Urothelium cell line (cell line): ENCODE results near the gene ELK4.
A peak's percentile ranks its signal among the peaks of the same experiment; 100 is the strongest.

ENCODE experiments used
- DNase-seq: peaks from one replicate; pipeline ENCODE4 v3.0.0; 2011; ENCODE audit warnings: low spot score, mixed read lengths
- FAIRE-seq: peaks from 2 replicates; lab custom pipeline; 2011; peaks lifted over from hg19 to GRCh38; lab: Jason Lieb, UNC

The ELK4 gene

DNA sequence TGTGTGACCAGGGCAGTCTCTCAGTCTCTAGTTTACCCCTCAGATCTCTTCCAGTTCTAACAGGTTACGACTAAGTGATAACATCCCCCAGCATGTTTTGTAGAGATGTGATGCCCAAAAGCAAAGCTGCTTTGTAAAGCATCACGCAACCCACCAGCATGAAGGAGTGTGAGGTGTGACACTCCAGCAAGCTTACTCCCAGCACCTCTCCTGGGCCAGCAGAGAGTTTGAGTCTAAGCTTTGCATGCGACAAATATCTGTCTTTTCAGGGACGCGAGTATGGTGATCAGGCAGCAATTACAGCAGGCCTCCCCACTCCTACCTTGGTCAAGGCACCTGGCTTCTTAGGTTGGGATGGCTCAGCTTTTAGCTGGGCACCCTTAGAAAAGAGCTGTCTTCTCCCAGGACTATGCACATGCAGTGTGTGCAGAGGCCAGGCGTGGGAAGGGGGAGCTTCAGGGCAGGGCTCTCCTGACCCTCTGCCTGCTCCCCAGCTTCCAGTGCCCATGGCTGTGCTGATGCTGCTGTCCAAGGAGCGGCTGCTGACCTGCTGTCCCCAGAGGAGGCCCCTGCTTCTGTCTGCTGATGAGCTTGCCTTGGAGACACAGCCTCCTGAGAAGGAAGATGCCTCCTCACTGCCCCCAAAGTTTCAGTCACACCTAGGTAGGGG lies 48.2 kb downstream of the ELK4 start:
- FAIRE-seq (no peak), DNase-seq (no peak)

DNA sequence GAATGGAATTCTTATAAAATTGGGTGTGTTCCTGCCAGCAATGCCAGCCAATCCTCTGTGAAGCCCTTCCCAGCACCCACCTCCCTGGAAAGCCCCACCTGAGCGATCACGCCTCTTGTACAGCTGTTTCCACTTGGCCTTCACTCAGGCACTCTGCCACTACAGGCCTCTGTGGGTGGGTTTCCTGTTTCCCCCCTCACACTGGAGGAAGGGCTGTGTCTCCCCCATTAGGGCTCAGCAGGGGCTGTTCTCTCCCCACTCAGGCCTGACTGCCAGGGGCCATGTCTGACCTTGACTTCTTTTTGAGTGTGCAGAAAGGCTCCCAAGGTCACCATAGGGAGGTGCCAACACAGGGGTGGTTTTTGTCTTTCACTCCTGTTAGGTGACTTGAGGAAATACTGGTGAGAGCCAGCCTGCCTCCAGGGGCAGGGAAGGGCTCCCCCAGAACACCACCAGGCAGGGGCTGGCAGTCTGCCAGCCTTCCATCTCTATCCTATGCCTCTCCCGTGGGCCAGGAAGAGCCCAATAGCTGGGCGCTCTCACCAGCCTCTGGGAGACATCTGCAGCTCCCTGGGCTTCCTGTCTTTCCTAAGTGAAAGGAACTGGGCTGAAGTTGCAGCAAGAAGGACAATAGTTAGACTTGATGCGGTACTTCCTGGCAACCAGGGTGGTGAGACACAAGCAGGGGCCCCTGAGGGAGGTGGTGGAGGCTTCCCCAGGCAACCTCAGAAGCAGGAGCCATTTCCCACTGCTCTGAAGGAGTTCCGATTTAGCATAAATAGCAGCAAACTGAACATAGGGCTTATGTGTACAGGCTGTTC lies 49.1 kb downstream of the ELK4 start:
- DNase-seq (no peak), FAIRE-seq (no peak)

DNA sequence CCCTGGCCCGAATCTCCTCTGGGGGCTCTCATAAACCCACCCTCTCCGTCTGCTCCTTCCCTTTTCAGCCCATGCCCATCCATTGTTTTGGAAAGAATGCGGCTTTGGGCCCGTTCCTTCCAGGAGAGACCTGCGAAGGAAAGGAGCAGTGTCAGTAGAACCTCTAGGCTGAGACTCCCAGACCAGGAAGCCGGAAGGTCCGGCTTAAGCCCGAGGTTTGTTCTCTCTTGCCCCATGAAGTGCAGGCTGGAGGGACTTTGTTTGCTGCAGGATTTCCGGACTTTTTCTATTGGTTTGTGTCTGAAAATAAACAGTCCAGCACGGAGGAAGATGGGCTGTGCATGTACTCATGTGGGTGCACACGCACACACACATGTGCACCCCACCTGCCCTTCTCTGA lies 49.8 kb downstream of the ELK4 start:
- no peak for DNase-seq
- FAIRE-seq = no peak

DNA sequence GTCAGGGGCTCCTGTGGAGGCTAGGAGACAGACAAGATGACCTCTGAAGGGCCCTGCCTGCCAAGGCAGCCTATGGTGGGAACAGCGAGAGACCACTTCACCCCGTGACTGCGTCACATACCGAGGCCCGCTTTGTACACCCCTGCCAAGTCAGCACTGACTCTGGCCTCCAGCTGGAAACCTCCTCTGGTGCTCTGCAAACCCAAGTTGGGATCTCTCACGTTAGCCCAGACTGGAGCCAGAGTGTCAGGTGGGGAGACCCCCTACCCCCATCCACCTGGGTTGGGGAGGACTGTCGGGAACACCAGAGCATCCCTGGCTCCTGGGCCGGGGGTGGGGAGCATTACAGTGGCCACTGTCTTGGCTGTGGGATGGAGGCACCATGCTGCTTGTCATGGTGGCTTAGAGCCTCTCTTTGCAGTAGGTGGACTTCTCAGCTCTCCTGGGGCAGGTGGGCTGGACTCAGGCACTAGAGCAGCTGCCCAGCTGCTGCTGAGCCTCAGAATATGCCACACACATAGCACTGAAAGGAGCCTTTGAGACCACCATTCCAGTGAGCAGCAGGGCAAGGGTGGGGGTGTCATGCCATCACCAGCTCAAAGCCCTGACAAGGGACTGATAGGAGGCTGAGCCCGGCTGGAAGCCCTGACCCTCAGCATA lies 50.4 kb downstream of the ELK4 start:
- no peak for FAIRE-seq
- DNase-seq = no peak

DNA sequence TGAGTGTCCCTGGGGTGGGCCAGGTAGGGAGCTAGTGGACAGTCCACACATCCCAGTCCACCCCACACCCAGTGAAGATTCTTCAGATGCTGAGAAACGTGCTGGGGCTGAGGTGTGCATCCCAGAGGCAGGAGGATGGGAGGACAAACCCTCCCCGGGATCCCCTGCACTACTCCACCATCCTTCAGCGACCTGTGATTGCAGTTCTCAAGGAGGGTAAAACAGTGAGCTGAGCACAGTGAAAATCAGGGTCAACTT lies 51.0 kb downstream of the ELK4 start:
- DNase-seq (no peak), FAIRE-seq (no peak)

DNA sequence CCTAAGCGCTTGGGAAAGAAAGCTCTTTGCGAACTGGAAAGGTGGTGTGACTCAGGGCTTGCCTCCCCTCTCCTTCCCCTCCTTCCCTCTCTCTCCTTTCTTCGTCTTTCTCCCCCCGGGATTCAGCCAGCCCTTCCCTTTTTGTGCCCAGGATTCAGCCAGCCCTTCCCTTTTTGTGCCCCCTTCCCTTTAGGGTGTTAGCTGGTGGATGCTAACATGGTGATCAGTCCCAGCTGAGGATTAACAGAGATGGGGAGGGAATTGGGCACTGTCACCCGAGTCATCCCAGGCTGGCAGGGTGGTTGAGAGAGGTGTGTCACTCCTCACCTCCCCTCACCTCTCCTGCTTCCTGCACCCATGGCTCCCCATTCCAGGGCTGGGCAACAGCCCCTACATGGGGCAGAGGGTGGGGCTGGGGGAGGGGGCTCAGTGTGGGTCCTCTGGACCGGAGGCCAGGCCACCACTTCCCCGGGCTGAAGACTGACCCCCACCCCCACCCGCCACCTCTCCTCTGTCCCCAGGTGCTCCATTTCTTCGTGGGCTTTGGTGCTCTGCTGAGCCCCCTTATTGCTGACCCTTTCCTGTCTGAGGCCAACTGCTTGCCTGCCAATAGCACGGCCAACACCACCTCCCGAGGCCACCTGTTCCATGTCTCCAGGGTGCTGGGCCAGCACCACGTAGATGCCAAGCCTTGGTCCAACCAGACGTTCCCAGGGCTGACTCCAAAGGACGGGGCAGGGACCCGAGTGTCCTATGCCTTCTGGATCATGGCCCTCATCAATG lies 51.5 kb downstream of the ELK4 start:
- no peak for FAIRE-seq

DNA sequence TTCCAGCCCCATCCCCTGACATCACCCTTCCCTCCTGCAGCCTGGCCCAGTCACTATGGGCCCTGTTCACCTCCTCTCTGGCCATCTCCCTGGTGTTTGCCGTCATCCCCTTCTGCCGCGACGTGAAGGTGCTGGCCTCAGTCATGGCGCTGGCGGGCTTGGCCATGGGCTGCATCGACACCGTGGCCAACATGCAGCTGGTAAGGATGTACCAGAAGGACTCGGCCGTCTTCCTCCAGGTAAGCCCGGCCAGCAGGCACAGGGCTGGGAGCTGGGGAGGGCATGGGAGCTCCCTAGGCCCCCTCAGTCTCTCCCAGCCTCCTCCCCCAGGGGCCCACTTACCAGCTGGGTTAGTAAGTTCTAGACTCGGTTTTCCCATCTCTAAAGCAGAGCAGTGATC lies 52.1 kb downstream of the ELK4 start:
- no peak for FAIRE-seq
- no peak for DNase-seq

More for the DNA sequence above, 51.5 kb downstream of the ELK4 start:
- DNase-seq = no peak

DNA sequence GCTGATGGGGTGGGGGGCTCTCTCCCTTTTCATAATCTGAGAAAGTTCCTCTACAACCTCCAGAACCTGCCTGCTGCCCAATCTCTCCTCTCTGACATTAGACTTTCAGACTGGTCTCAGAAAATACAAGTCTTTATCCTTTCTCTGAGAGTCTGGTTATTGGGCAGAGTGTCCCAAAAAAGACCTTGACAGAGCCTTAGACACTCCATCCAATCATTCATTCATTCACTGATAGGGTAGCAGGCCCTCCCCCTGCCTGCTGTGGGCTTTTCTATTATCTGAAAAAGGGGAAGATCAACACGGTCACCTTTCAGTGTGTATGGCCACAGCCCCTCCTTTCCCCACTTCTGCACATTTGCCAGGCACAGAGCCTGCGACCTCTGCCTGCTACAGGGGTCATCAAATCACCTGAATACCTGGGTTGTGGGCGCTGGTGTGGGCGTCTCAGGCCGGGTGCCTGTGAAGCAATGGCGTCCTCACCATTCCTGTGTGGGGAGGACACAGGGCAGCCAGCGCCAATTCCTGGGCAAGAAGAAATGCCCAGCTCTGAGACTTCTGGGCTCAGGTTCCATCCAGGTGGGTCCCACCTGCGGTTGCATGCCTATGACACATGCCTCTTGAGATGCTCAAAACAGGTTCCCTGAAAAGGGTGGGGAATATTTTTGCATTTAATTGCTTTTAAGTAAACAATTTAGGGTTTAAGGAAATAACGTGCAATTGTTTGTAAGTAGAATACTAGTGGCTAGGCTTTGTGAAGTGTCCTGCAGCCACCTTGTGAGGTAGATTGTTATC lies 52.8 kb downstream of the ELK4 start:
- DNase-seq (no peak), FAIRE-seq (no peak)

DNA sequence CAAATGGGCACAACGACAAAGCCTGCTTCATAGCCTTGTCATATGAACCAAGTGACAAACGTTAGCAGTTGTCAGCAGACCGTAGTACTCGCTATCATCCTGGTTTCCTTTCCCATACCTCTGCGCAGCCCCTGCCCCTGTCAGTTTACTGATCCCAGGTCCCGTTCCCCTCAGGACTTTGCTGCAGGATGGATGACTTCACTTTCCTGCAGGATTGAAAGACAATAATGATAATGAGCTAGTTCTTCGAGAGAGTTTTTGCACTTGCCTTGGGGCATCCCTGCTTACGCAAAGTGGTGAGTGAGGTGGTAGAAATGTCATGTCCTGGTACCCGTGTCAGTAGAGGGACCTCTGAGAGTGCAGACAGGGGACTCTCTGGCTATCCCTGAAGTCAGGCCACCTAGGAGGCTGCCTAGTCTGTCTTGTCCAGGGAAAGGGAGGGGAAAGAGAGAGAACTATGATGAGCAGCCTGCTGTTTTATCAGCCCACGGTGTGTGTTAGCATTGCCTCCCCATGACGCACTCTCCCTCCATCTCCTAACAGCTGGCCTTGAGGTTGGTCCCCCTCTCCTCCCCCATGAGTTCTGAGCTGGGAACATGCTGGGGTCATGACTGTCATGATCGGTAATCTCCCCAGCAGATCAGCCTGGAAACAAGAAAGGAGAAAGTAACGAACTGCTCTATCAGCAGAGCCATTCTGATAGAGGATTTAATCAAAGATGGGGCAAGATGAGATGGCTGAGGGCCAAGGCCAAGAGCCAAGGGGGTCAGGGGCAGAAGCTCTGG lies 53.7 kb downstream of the ELK4 start:
- no peak for DNase-seq

DNA sequence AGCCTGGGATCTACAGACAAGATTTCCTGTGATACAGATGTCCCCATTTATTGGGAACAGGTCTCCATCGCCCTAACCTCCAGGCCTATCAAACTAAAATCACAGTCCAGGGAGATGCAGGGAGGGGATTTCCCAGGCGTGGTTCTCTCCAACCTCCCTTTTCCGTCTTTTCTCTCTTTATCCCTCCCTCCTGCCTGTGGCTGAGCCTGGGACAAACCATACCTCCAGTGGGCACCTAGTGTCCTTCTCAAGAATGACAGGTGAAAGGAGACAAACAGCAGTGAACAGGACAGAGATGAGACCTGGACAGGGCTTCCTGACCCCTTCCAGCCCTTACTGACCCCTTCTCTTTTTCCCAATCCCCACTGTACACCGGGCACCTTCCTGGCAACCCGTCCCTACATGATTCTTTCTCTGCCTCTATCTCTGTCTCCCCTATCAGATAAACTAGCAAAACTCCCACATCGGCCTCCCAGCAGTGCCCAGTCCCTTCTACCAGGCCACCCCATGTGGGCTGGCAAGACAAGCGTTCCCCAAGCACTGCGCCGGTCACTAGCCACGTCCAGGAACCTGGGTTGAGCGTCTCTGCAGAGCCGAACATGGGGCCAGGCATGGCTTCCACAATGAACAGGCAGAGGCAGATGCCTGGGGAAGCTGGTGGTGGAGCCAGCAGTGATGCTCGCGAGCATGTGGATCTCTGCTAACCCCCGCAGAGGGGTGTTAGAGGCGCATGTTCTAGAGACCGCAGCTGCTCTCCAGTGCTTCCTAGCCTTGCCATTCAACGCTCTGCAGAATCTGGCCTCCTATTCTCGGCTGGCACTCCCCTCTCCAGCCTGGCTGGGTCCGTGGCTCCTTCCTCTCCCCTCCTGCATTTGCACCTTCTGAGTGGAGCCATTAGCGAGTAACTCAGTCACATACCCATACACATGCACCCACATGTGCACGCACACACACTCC lies 54.7 kb downstream of the ELK4 start:
- DNase-seq (no peak), FAIRE-seq (no peak)

More for the DNA sequence above, 53.7 kb downstream of the ELK4 start:
- FAIRE-seq = peak; percentile 23

DNA sequence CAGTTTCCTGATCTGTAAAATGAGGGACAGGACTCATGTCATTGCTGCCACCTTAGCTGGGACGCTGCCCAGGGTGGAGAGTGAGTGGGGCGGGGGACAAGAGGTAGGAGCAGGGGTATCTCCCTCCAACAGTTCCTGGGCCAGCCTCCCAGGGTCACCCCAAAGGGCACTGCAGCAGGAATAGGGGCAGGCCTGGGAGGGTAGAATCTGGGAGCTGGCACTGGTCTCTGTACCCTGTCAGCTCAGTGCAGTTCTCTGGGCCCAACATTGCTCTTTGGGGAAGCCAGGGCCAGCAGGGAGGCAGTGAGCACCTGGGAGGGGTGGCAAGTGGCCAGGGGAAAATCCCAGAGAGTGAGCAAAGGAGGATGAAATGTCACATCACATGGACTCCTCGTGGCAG lies 55.8 kb downstream of the ELK4 start:
- no peak for FAIRE-seq
- no peak for DNase-seq

DNA sequence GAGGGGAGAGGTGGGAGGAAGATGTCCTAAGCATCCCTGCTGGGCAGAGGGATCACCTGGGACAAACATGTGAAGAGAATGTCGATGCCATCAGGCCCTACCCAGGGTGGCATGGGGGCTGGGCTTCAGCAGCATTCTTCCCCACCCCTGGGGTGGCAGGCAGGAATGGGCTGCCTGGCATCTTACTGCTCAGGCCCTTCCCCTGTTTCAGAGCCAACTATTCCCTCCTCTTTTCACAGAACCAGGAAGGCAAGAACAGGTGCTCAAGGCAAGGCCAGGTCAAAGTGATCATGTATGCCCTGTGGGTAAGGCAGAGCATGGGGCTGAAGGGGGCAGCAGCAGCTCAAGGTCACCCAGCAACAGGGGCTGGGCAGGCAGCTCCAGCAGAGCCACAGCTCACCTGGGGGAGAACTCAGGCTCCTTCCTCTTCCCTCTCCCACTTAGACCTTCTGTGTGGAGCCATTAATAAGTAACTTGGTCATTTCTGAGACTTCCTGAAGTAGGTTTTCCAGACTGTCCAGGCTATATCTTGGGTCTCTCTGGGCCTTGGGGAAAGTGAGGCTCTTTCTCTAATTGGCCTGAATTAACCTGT lies 56.4 kb downstream of the ELK4 start:
- no peak for DNase-seq
- FAIRE-seq = no peak

DNA sequence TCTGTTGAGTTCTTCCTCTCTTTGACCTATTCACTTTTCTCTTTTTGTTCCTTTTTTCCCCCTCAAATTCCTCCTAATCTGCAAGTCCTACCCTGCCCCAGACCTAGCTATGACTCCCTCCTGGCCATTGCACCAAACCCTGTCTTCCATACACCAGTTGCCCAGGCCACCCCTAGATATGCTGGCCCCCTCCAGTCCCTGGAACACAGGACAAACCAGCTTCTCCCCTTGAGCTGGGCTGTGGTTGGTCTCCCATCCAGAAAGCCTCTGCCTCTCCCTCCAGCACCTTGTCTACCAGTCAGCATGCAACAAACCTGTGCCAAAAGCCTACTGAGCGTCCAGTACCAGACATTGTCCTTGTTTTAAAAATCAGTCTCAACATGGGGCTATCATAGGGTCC lies 59.4 kb downstream of the ELK4 start:
- FAIRE-seq (no peak), DNase-seq (no peak)

DNA sequence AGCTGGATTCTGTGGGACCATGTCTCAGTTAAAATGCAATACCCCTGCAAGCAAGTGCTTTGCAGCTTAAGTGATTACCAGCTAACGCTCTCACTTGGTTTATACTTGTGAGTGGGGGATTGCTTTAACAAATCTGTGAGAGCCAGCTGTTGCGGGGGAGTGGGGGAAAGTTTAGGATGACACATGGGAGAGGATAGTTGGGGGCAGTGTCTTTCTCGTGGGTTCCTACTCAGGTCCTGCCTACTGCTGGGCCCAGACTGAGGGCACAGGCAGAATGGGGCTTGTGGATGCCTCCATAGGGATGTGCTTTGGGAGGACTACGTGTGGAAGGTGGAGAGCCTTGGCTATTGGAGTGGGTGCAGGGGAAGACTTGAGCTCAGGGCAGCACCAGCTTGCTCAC lies 60.1 kb downstream of the ELK4 start:
- FAIRE-seq (no peak), DNase-seq (no peak)

DNA sequence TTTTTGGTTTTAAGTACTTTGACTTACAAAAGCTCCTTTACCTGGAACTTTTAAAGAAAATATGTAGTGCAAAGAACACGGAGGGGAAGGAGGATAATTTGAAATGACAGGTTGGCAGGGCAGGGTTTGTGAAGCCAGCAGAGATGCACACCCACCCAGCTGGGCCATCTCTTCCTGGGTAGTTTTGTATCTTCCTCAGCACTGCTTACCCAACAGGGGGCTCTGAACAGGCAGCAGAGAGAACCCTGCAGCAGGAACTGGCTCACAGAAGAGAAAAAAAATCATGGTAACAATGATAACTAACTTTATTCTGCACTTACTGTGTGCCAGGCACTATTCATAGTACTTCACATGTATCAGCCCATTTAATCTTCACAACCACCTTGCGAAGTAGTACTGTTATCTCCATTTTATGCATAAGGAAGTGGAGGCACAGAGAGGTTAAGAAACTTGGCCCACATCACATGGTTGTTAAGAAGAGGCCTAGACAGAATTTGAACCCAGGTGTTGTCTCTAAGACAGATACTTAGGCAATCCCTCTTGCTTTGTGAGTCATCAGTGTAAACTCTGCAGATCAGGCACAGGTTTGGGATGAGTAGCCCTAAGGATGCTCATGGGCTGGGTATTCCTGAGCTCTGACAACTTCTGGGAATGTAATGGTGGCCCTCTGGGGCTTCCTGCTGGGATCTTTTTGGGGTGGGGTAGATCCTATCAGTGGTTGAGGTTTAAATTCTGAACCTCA lies 60.8 kb downstream of the ELK4 start:
- FAIRE-seq = no peak
- no peak for DNase-seq

DNA sequence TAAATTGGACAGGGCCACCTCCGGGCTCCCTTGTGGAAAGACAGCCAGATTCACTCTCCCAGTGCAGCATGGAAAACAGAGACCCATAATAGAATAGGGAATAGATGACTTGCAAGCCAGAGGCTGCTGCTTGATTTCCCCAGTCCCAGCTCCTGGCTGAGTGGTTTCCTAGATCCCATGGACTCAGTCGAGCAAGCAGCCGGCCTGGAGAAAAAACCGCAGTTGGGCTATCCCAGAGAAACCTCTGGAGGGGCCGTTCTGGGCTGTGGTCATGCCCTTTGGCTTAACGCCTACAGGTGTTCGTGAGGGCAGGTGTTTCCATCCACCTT lies 61.7 kb downstream of the ELK4 start:
- FAIRE-seq (no peak), DNase-seq (no peak)

DNA sequence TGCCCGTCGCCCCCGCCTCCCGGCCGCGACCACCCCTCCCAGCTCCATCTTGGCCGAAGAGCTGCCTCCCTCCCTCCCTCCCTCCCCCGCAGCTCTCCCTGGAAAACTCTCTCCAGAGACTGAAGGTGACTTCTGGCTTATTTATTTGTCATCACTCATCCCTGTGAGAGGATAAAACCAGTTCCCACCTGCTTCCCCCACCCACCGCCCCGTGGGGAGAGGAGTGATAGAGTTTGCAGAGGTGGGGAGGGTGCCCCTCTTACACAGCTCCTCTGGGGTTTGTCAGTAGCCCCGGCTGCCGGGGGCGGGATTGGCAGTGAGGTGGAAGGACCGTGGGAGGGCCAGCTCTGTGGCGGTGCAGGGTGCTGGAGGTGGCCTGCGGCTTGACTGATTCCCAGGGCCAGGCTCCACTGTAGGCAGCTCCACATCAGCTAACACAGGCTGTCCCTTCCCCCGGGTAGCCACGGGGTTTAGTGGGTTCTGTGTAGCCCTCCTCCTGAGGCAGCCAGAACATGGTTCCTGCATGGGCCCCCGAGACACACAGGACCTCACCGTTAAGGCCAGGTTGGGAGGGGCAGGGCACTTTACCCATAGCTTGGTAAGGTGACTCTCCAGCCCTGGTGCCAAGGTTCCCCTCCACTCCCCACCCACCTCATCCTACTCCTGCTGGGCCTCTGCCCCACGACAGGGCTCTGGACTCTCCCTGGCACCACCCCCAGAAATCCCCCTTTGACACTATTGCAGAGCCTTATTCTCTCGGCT lies 62.2 kb downstream of the ELK4 start:
- DNase-seq (no peak), FAIRE-seq (no peak)
